Measurements from ENCODE around the gene ADIPOR1. TPM values are rescaled to one million over a fixed set of nuclear protein-coding genes. Genes with fewer than 3 reads are reported as not detected.

ADIPOR1 gene
- total RNA-seq, 4 donors from 2014 or later = 62.2 to 91.6 (median 68.7) TPM

GRCh38 chr1:203001986-203002385 lies 43.9 kb upstream of the ADIPOR1 start:
- Histone ChIP-seq H3K27ac (no peak overlapping the region), H3K9me3 (no peaks in the 10 kb centered on the region), H3K4me1 (peaks cover 0 to 5% (median 0%) of the 10 kb centered on the region in 3 donors), H3K36me3 (no peaks in the 10 kb centered on the region), H3K27me3 (no peaks in the 10 kb centered on the region), H3K4me3 (no peak overlapping the region)
- ATAC-seq = no peak
- TF ChIP-seq POLR2A (IDR thresholded peaks at IDR 0.05) = no peak
- TF ChIP-seq POLR2AphosphoS5 (IDR thresholded peaks at IDR 0.05) = no peak
- no peak for TF ChIP-seq EP300 (IDR thresholded peaks at IDR 0.05)
- no peak for TF ChIP-seq CTCF (IDR thresholded peaks at IDR 0.05)
- WGBS, 2 donors (ENCODE audit: low coverage in 1 of 2) = 68 to 87% methylated on average over 3 to 8 of the region's 9 CpGs

- WGBS, 2 donors (ENCODE audit: low coverage in 1 of 2) = 76 to 91% methylated on average over 2 to 3 of the region's 3 CpGs
- Histone ChIP-seq H3K9me3 (no peaks in the 10 kb centered on the region), H3K36me3 (no peaks in the 10 kb centered on the region), H3K4me3 (no peak overlapping the region), H3K4me1 (no peaks in the 10 kb centered on the region), H3K27me3 (no peaks in the 10 kb centered on the region), H3K27ac (no peak overlapping the region)
- ATAC-seq = no peak
- TF ChIP-seq CTCF (IDR thresholded peaks at IDR 0.05) (no peak), POLR2A (IDR thresholded peaks at IDR 0.05) (no peak), EP300 (IDR thresholded peaks at IDR 0.05) (no peak), POLR2AphosphoS5 (IDR thresholded peaks at IDR 0.05) (no peak)
Observed at GRCh38 chr1:203000217-203000944, 42.3 kb upstream of the ADIPOR1 start.

- 29 to 41% methylated on average over 9 to 11 of the region's 14 CpGs for WGBS, 2 donors (ENCODE audit: low coverage in 1 of 2)
- no peak for ATAC-seq
- TF ChIP-seq POLR2AphosphoS5 (IDR thresholded peaks at IDR 0.05) (no peak), EP300 (IDR thresholded peaks at IDR 0.05) (no peak), POLR2A (IDR thresholded peaks at IDR 0.05) (no peak), CTCF (IDR thresholded peaks at IDR 0.05) (peak; percentile 67 to 78 (median 76))
- H3K4me3 ChIP-seq = no peak overlapping the region
- H3K27me3 ChIP-seq = peaks cover 9% of the 10 kb centered on the region
- no peak overlapping the region for H3K27ac ChIP-seq
- no peaks in the 10 kb centered on the region for H3K9me3 ChIP-seq
- H3K4me1 ChIP-seq = no peaks in the 10 kb centered on the region
- no peaks in the 10 kb centered on the region for H3K36me3 ChIP-seq
Observed at GRCh38 chr1:202998836-202999750, 41.0 kb upstream of the ADIPOR1 start.

- H3K4me1 ChIP-seq = no peaks in the 10 kb centered on the region
- TF ChIP-seq POLR2AphosphoS5 (IDR thresholded peaks at IDR 0.05) = no peak
- TF ChIP-seq EP300 (IDR thresholded peaks at IDR 0.05) = no peak
- no peak for TF ChIP-seq CTCF (IDR thresholded peaks at IDR 0.05)
- TF ChIP-seq POLR2A (IDR thresholded peaks at IDR 0.05) = no peak
- no peak for ATAC-seq
- H3K27ac ChIP-seq = no peak overlapping the region
- H3K9me3 ChIP-seq = no peaks in the 10 kb centered on the region
- H3K27me3 ChIP-seq = peaks cover 26% of the 10 kb centered on the region
- 50% methylated on average over 3 of the region's 3 CpGs; no CpG with 5 or more reads in 1 of the 2 donors for WGBS, 2 donors (ENCODE audit: low coverage in 1 of 2)
- H3K4me3 ChIP-seq = no peak overlapping the region
- H3K36me3 ChIP-seq = no peaks in the 10 kb centered on the region
Observed at GRCh38 chr1:202994756-202995155, 36.6 kb upstream of the ADIPOR1 start.
